Ovary (tissue), 9 donors: ENCODE data around the gene SH2D1A. TPM values are rescaled to one million over a fixed set of nuclear protein-coding genes. Genes with fewer than 3 reads are reported as not detected.

Experiments
- DNase-seq, 5 donors: peaks; one replicate each; pipeline ENCODE4 v3.0.0-alpha.2; 2019 to 2020
- H3K27ac ChIP-seq, 2 donors: fragments of 200-600 bp; one replicate each; pipeline versions ENCODE4 v1.5.1 to v1.8.0; 2019 to 2022
- H3K27me3 ChIP-seq: fragments of 200-600 bp; one replicate; pipeline ENCODE4 v1.8.0; 2022
- H3K36me3 ChIP-seq: fragments of 200-600 bp; sonication (generic); one replicate; pipeline ENCODE4 v1.5.1; 2019
- H3K4me1 ChIP-seq: one replicate; pipeline ENCODE4 v1.8.1; 2013; ENCODE audit warnings: mild to moderate bottlenecking, moderate library complexity; ENCODE audit not compliant: insufficient read depth
- H3K4me3 ChIP-seq: fragments of 200-600 bp; sonication (generic); one replicate; pipeline ENCODE4 v1.5.1; 2017
- H3K9me3 ChIP-seq, 2 donors: fragments of 200-600 bp in 1 of 2; sonication (generic) in 1 of 2; one replicate each; pipeline versions ENCODE4 v1.5.1 to v1.8.1; 2013 to 2019; ENCODE audit warnings: mild to moderate bottlenecking in 1 of 2, moderate library complexity in 1 of 2
- CTCF ChIP-seq, 3 donors: fragments of 450-650 bp in 2 of 3; fragments of 200-600 bp in 1 of 3; IDR thresholded peaks; one replicate each; pipeline versions ENCODE4 v1.5.1 to v1.8.0; 2016 to 2022; ENCODE audit warnings: antibody characterized with exemption in 3 of 3, mild to moderate bottlenecking in 1 of 3
- EP300 ChIP-seq: sonication (generic); formaldehyde crosslinking; IDR thresholded peaks from one replicate; pipeline ENCODE4 v1.6.1; 2017; ENCODE audit warnings: antibody characterized with exemption
- POLR2A ChIP-seq: fragments of 450-650 bp; IDR thresholded peaks from one replicate; pipeline ENCODE4 v1.6.1; 2017; ENCODE audit warnings: antibody characterized with exemption, mild to moderate bottlenecking, moderate library complexity
- WGBS, 3 donors: extraction: QIAGEN DNeasy Blood & Tissue Kit in 1 of 3; methylation state at CpG; one replicate each; pipeline versions ENCODE4 v1.1.5 to v1.1.7; 2013 to 2017; 5-methylcytosine and 5-hydroxymethylcytosine counted together
- intact Hi-C, 4 donors: fragments of 100-400 bp; cut with DNase I; formaldehyde crosslinking; loops; one replicate each; pipeline versions ENCODE4 v1.11.0 to v1.15.1; 2022 to 2023
- polyA plus RNA-seq, 2 donors: library from polyadenylated mRNA; stranded (reverse); fragments of 200-250 nt in 1 of 2; fragments of 350-450 nt in 1 of 2; fragmentation: Illumina TruSeq in 1 of 2; extraction: RNeasy Lipid Tissue Mini Kit (QIAGEN cat#74804) in 1 of 2; gene quantifications; one replicate each; pipeline ENCODE4 v1.2.3, GENCODE V29; 2013 to 2014
- total RNA-seq, 7 donors: library from RNA; depleted of rRNA in 2 of 7; stranded (reverse); fragments of >200 nt in 2 of 7; fragmentation: NEBNext Ultra II Directional in 3 of 7; extraction: Animal tissue kit (Norgen Biotek cat#: 25700) in 3 of 7; gene quantifications; one replicate each; pipeline versions ENCODE4 v1.1.0 to v1.2.4, GENCODE V29; 2016 to 2023
- donor health status: DM: no; HTN: no; CAD: no; lungs with moderate emphysema.
- donor health status: DM: no; HTN: no; CAD: no.
- donor health status: Bipolar disorder and iron deficiency.
- donor health status: DM: yes; HTN: yes; CAD: no.
- donor health status: DM: no; HTN: no; CAD: no.
- donor health status: DM: yes; HTN: yes; CAD: no.

Gene SH2D1A
- total and polyA plus RNA-seq, 9 donors = 0.12 to 0.88 (median 0.35) TPM; not detected in 3

GRCh38 chrX:124343016-124343415, 3.3 kb upstream of the SH2D1A start:
- no peaks in the 10 kb centered on the region for H3K4me1 ChIP-seq
- H3K36me3 ChIP-seq = no peaks in the 10 kb centered on the region
- intact Hi-C loops = no loop called here
- no peak for TF ChIP-seq EP300
- DNase-seq = no peak
- H3K27me3 ChIP-seq = no peaks in the 10 kb centered on the region
- no peak overlapping the region for H3K4me3 ChIP-seq
- no peak overlapping the region for H3K27ac ChIP-seq
- H3K9me3 ChIP-seq = no peaks in the 10 kb centered on the region

GRCh38 chrX:124344246-124344645, 2.1 kb upstream of the SH2D1A start:
- TF ChIP-seq CTCF (IDR thresholded peaks at IDR 0.05) (no peak), POLR2A (no peak), EP300 (no peak)

GRCh38 chrX:124346877-124347241, 496 bp downstream of the SH2D1A start:
- DNase-seq = no peak
- no peaks in the 10 kb centered on the region for H3K36me3 ChIP-seq
- WGBS, 3 donors = 74 to 84% (median 79%) methylated on average over 15 of the region's 15 CpGs
- intact Hi-C loops = no loop called here
- no peak overlapping the region for H3K4me3 ChIP-seq
- no peaks in the 10 kb centered on the region for H3K27me3 ChIP-seq
- no peaks in the 10 kb centered on the region for H3K9me3 ChIP-seq
- H3K27ac ChIP-seq = no peak overlapping the region
- no peaks in the 10 kb centered on the region for H3K4me1 ChIP-seq
- TF ChIP-seq CTCF (IDR thresholded peaks at IDR 0.05) (no peak), POLR2A (no peak), EP300 (no peak)

More at GRCh38 chrX:124344246-124344645, 2.1 kb upstream of the SH2D1A start:
- H3K27me3 ChIP-seq = no peaks in the 10 kb centered on the region
- H3K4me1 ChIP-seq = no peaks in the 10 kb centered on the region
- no peaks in the 10 kb centered on the region for H3K9me3 ChIP-seq
- WGBS, 3 donors = 60 to 68% (median 66%) methylated on average over 4 of the region's 4 CpGs
- H3K4me3 ChIP-seq = no peak overlapping the region
- intact Hi-C loops = no loop called here
- DNase-seq = no peak
- H3K27ac ChIP-seq = no peak overlapping the region
- H3K36me3 ChIP-seq = no peaks in the 10 kb centered on the region

- intact Hi-C loops = no loop called here
- Histone ChIP-seq H3K4me1 (no peaks in the 10 kb centered on the region), H3K9me3 (no peaks in the 10 kb centered on the region), H3K4me3 (no peak overlapping the region), H3K36me3 (no peaks in the 10 kb centered on the region), H3K27me3 (no peaks in the 10 kb centered on the region), H3K27ac (no peak overlapping the region)
- DNase-seq = no peak
- no peak for TF ChIP-seq EP300
- TF ChIP-seq CTCF (IDR thresholded peaks at IDR 0.05) = no peak
- TF ChIP-seq POLR2A = no peak
- 50 to 57% (median 56%) methylated on average over 5 of the region's 5 CpGs for WGBS, 3 donors
Observed at GRCh38 chrX:124347242-124347641, 879 bp downstream of the SH2D1A start.

- Histone ChIP-seq H3K36me3 (no peaks in the 10 kb centered on the region), H3K4me1 (no peaks in the 10 kb centered on the region), H3K27ac (no peak overlapping the region), H3K4me3 (no peak overlapping the region), H3K27me3 (no peaks in the 10 kb centered on the region), H3K9me3 (no peaks in the 10 kb centered on the region)
- intact Hi-C loops = no loop called here
- no peak for DNase-seq
- no peak for TF ChIP-seq CTCF (IDR thresholded peaks at IDR 0.05)
- no peak for TF ChIP-seq EP300
- no peak for TF ChIP-seq POLR2A
- WGBS, 3 donors = 58 to 62% (median 59%) methylated on average over 5 of the region's 5 CpGs
Observed at GRCh38 chrX:124348182-124348581, 1.8 kb downstream of the SH2D1A start.
